Left renal pelvis (tissue), 4 donors: ENCODE data around the gene SUGCT. TPM values are rescaled to one million over a fixed set of nuclear protein-coding genes. Genes with fewer than 3 reads are reported as not detected.

Experiments used
- DNase-seq, 4 donors: peaks; one replicate each; pipeline ENCODE4 v3.0.0-alpha.2; 2013; ENCODE audit warnings: low read depth in 4 of 4, low spot score in 3 of 4
- polyA plus RNA-seq, 4 donors: library from polyadenylated mRNA; unstranded; fragments of 120-200 nt; gene quantifications; one replicate each; pipeline ENCODE4 v1.2.1, GENCODE V29; 2013; ENCODE audit not compliant: insufficient read length in 4 of 4

The SUGCT gene
- polyA plus RNA-seq, 4 donors = 2.2 to 15.5 (median 9.7) TPM

DNA sequence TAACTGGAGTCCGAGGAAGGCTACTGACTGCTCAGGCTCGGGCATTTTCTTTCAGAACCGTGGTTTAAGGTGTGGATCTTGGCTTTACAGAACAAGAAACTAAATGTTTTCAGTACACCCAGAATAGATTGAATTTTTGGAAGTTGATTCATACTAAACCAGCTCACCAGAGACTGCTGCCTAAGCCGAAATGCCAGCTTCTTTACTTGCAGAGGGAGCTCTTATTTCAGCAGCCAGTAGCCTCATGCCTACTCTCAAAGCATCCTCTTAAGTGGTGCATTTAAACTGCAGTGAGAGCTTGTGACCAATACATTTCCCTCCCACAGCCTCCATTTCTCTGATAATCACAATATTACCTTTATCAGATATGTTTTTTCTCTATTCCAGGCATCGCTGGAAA is 615.1 kb downstream of the SUGCT start:
- DNase-seq = no peak

DNA sequence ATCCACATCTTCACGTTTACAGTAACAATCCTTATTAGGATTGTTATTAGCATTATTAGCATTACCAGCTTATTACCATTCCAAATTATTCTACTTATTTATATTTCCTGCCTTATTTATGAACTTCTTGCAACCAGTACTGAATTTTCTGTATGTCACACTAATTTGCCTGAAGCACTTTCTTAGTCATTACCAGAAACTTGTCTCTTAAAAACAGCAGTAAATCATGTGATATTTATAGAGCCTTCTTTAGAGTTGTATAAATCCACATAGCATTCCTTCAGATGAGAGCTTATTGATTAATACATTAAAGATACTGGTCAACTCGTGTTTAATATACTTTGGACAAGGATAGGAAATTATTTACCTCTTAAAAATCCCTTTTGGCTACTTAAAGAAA is 618.6 kb downstream of the SUGCT start:
- no peak for DNase-seq

DNA sequence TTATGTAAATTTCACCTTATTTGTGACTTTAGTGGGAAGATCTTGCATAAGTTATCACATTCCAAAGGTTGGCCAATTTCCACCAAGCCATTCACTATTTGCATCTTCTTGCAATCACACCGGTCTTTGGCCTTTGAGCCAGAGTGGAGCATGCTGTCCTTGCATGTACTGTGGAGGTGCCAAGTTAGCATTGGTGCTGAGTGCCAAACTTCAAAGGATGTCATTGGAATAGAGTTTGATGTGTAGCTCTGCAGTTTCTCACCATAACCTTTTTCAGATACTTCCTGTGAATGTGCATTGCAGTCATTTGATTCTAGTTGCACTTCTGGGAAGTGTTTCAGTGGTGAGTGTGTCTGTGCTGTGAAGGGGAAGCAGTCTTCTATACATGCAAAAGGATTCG is 620.6 kb downstream of the SUGCT start:
- no peak for DNase-seq

DNA sequence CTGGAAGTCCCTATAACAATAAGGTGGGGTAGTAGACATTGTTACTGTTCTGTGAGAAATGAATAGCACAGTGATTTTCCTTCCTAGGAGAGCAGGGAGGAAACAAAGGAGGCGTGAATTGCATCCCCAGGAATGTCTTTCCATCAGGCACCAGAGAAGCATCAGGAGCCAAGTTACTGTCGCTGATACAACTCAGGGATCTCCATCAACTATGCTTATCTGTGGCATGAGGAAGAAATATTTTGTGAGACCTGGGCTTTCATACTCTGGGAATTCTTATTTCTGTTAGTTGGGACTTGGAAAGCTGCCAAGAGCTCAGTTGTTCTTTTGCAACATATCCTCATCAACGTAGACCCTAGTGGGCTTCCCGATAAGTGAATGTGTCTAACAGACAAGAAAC is 622.3 kb downstream of the SUGCT start:
- DNase-seq = no peak

DNA sequence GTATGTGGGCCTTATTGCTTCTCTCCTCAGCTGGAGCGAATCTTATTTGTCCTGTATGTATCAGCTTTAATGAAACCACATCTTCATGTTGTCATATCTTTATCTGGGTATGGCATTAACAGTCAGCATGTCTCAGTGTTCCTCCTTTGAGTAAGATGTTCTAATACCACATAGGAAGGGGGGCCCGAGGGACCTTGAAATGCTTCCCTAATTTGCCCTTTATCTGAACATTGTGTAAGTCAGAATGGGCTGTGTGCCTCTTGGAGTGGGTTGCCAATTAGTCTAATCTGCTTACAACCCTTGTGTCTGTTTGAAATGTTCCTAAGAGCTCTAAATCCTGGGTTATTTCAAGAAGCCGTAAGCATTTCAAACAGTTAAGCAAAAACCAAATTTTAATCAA is 623.8 kb downstream of the SUGCT start:
- DNase-seq = no peak

DNA sequence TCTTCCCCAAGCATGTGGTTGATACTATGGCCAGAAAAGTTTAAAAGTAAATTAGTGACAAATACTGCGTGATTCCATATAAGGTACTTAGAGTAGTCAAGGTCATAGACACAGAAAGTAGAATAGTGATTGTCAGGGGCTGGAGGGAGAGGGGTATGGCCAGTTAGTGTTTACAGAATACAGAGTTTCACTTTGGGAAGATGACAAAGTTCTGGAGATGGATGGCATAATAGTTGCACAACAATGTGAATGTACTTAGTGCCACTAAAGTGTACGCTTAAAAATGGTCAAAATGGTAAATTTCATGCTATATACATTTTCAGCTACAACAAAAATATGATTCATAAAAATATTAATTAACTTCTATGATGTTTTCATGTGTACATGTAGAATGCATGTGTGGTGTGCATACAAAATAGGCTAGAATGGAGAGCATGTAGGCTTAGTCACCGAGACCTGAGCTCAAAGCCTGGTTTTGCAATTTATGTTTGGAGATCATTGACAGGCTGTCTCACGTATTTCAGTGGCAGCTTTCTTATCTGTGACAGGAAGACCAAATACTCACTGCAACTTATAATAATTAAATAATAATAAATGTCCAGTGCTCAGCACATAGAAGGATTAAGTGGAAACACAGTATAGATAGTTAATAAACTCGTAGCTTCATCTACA is 625.6 kb downstream of the SUGCT start:
- DNase-seq = no peak

DNA sequence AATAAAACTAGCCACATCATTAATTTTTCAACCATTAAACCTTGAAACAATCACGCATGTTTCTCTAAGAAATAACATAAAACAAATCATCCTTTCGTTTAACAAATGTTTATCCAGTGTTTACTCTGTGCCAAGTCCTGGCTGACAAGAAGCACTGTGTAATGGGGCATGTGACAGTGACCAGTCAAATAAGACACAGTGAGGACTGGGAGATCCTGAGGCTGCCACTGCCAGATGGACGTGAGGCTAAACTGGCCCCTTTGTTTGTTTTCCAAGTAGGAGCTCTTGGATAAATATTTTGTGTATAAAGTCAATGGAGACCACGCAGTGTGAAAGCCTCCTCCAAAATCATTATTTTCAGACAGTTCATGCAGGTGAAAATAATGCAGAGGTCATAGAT is 626.2 kb downstream of the SUGCT start:
- no peak for DNase-seq

DNA sequence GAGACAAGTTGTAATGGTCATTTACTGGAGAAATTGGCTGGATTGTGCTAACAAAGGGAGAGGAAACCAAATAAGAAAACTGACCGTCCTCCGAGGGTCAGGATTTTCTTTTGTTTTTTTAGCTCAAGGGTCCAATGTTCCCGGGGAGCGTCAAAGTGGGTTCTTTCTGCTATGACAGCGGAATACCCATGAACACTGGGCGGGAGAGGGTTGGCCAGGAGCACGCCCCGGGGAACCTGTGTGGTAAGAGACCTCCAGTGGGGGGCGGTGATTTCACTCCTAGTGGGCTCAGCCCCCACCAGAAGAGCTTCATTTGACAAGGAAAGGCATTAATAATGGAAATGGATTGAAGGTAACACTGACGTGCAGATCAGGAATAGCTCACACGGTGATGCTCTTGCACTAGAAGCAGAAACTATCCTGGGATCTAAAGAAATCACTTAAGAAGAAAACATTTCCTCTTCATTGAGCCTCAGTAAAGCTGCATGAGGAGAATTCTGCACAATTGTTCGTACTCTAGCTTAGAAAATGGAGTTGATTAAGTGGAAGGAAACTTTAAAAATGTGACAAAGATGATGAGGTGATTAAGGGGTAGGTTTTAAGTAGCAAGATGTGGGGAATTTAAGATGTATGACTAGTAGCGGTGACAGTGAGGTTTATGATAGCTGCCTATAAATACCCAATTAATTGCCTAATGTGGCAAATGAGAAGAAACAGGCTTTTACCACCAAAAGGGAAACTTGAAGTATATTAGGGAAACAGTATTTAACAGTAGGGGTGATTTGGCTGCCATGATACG is 627.2 kb downstream of the SUGCT start:
- no peak for DNase-seq

DNA sequence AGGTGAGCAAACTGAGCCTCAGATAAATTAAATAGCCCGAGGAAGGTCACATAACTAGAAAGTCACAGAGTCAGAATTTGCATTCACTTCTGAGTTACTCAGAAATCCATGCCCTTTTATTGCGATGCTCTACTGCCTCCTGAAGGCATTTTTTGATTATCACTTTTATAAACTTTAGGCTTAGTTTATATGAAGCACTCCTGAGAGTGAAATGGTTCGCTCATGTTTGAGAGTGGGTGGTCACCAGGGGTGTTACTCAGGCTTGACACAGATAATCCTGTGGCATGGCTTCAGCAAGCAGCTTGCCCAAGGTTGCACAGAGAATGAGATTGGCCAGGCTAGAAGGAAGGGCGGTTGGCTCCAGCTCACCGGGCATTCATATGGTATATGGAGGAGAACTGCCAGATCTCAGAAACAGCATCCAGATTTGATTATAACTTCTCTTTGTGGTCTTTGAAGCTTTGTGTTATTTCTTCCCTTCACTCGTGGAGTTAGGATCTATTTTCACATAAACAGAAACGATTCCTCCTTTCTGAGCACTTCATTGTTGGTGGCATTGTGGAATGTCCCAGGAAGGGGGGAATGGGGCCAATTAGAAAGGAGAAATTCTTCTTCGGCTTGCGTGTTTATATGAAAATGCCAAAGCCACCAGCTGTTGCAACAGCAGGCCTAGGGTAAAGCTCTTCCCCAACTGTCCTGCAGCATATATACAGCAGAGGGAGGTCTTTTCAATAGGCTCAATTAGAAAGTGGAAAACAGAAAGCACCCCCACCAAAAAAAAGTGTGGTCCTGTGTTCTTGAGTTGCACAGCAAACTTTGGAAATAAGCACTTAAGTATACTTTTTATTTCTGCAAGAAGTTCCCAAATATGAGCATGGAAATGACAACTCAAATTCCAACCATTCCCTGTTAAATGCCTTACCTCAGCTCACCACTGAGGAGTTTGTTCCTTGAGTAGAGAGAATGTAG is 628.8 kb downstream of the SUGCT start:
- DNase-seq = no peak

DNA sequence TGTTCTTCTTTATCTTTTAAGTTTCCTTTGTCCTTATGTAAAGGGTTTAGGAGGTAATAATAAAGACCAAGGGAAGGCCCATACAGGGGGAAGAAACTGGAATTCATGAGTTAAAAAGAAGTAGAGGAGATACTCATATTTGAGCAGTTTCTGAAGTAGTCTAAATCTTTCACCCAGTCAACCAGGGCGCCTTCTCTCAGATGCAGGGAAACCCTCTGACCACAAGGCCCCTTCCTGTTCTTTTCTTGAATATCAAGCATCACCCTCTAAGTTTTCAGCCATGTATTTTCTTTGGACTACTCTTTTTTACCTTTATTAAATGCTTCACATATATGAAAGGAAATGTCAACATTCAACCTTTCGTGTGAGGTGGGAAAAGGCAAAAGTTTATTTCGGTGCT is 630.8 kb downstream of the SUGCT start:
- no peak for DNase-seq

DNA sequence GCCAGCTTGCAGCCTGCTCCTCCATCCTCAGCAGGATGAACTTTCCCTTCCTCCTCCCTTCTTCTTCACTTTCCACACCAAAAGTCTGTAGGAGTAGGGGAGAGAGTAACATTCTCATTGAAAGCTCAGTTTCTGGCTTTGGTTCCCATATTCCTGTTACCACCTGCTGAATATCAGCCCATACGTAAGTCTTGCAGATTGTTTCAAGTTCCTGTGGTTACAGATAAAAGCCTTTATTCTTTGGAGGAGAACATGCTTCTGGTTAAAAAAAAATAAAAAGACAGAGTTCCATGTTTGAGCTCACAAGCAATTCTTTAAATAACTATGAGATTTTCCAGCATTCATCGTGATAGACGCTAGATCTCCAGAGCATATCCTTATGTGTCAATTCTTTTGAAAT is 637.3 kb downstream of the SUGCT start:
- no peak for DNase-seq

DNA sequence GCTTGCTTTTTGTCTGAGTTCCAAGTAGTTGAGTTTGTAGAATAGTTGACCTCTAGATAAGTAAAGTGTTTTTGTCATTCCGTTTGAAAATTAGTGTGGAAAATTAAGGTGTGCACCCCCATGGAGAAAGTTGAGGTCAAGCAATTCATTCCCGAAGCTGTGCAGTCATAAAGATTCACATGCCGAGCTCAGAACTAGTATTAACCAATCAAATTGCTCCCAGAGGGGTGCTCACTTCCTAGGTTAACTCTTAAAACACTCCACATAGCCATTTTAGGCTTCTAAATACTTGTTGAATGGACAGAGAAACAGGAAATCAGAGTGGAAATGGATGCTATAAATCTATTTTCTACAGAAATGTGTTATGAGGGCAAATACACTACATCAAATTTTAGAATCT is 638.9 kb downstream of the SUGCT start:
- DNase-seq = no peak

DNA sequence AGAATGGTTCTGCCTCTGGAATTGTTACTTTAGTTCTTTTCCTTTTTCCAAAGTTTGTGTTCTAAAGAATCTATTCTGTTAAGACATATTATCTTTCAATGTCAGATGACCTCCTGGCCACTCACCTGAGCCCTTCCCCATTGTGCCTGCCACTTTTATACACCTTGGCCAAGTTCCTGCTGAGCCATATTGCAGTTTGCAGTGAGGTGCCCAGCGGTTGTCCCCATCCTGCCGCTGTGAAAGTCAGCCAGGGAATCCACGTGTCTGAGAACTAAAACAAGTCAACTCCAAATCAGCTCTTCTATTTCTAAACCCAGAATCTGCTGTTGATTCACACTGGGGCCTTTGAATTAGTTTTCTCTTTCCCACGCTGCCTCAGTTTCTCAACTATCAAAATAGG is 641.1 kb downstream of the SUGCT start:
- no peak for DNase-seq

DNA sequence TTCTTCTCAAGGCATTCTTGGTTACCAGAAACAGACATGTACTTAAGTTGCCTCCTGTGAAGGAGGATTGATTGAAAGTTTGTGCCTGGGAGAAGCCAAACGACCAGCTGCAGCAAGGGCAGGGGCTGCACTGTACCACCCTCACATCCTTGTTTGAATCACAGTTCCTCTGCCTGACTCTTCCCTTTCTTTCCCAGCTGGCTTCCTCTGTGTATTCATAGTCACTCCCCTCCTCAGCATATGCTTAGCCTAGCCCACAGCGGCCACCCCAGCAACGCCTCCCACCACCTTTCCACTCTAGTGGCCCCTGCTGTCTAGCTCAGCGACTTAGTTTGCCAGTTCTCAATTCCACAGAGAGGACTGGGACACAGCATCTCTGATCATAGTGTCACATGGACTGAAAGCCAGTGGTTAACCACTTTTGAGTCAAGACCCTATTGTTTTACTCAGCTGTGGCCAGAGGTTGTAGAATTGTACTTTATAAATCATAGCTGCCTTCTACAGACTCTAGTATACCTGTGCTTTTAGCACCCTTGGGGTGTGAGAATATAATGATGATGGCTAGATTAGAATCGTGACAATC is 643.0 kb downstream of the SUGCT start:
- DNase-seq = no peak

DNA sequence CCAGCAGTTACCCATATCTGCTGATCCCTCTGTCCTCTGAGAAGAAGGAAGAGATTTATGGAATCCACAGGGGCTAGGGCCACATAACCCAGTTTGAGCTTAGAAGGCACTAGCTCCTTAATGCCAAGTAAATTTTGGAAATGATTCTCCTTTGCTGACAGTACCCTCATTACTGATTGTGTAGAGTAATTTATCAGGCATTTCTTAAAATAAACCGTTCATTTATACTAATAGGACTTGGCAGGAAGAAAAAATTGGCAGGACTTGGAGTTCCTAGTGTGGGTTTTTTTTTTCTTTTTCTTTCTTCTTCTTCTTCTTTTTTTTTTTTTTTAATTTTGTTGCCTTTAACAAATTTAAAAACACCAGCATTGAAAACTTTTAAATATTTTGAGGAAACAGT is 645.7 kb downstream of the SUGCT start:
- DNase-seq = no peak

DNA sequence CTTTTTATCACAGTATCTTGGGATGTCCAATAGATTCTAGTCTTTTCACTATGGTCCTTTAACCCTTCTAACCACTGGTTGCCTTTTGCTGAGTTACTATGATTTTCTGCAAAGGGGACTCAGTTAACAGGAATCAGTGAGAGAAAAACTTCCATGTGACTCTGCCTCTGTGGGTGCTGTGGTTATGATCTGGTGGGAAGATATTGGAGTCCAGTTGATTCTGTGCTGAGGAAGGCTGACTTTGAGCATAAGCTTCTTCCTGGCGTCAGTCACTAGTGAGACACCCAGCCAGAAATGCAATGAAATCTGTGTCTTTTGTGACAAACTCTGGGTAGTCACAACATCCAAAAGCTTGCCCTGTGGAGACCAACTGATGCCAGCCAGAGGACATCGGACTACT is 648.0 kb downstream of the SUGCT start:
- no peak for DNase-seq

DNA sequence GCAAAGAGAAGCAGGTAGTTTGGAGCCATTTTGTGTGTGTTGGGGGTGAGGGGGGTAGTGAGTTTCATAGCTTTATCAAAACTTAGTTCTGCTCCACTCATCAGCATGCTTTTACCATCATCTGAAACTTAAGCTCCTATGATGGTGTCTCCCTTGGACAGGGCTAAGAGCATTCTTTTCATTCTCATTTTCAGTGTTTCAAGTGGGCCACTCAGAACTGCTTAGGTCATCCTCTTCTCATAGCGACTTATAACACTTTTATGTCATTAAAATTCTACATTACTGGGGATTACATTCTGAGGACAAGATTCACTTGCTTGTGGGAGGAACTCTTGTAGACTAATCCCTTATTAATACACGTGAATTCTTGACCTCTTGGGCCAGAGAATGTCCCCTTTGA is 649.4 kb downstream of the SUGCT start:
- DNase-seq = no peak

DNA sequence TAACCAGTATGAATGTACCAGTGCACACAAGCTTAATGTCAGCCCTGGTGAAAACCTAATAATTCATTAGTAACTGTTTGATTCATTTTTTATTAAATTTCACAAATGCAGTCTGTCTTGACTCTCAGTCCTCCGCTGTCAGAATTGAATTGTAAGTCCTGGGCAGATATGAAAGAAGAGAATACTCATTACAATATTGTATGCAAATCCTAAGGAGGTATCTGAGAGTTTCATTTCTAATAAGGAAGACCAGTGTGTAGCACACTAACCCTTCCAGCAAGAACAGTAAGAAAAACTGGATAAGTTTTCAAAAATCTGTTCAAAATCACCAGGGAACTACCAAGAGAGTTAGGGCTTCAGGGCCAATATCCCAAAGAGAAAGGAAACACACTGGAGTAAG is 652.1 kb downstream of the SUGCT start:
- no peak for DNase-seq

DNA sequence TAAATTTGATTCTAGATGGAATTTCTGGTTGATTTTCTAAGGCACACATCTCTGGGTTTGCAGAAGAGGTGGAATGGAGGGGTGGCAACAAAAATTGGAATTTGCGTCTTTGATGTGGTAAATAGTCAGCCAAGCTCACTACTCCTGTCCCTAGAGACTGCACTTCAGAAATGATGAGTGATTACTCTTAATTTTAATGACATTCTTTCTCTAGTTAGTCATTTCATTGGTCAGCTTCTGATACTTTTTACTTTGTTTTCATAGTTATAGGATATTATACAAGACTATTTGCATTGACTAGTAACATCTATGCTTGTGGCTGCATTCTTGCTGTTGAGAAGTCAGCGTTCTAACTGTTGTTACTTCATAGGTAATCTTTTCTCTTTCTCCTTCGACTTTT is 658.3 kb downstream of the SUGCT start:
- no peak for DNase-seq

DNA sequence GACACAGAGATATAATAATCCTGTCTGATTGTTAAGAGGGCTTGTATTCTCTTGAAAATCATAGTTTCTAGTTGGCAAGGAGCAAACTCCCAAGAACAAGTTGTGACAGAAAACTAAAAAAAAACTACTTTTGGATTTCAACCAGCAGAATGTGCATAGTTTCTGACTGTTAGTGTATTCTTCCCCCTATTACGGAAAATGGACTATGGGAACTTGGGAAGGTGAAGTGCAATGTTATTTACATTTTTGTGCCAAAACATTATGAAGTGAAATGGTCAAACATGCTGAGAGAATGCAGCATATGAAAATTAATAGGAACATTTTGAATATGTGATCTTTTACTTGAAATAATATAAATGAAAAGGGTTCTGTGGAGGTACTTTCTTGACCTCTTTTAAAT is 660.8 kb downstream of the SUGCT start:
- DNase-seq = no peak

DNA sequence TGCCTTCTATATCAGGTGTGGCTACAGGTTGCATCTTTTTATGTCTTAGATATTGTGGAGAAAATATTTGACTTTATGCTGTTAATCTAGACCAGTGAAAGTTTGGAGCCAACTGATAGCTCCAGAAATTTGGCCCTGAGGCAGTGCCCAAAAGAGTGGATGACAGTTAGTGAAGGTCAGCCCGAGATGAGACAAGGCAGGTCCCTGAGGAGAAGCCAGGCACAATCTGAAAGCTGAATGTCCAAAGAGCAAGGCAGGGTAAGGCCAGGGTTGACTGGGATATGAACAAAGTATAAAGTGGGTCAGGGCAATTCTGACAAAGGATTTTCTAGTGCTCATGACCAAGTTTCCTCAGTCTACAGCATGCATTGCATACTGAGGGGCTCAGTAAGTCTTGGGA is 661.9 kb downstream of the SUGCT start:
- no peak for DNase-seq
